Ammon's horn (tissue), 1 donor: Measurements from ENCODE around the gene CCDC187.
"Not testable (repeated sequence)": the region's sequence is repeated elsewhere in the genome, so short reads cannot be mapped to it uniquely, and the experiment has no call there.

Experiments used
- DNase-seq: peaks from one replicate; pipeline ENCODE4 v3.0.0-alpha.2; 2016; ENCODE audit warnings: low spot score

Gene CCDC187

DNA sequence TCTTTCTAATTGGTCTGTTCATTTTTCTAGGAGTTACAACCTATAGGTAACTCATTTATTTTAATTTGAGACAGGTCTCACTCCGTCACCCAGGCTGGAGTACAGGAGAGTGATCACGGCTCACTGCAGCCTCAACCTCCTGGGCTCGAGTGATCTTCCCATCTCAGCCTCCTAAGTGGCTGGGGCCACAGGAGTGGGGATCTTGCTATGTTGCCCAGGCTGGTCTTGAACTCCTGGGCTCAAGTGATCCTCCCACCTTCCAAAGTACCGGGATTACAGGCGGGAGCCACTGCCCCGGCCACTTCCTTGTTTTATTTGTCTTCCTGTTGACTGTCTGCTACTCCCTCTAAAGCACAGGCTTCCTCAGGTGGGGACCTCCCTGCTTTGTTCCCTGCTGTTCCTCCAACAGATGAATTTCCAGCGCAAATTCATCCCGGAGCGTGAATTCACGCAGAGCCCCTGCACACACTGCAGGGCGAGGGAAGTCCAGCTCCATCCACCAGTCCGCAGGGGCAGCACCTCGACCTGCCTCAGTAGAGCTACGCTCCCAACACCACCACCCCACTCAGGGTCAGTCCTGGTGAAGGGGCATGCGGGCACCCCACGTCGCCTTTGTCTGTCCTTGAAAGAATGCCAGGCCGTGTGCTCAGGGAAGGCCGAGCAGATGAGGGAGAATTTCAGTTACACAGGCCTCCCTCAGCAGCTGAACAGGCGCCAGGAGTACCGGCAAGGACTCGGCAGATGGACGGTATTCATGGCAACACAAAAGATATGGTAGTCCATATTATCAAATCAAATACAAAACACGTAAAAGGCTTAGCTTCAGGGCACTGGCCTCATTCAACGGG is 64.5 kb downstream of the CCDC187 start:
- DNase-seq, result peak; percentile 28

DNA sequence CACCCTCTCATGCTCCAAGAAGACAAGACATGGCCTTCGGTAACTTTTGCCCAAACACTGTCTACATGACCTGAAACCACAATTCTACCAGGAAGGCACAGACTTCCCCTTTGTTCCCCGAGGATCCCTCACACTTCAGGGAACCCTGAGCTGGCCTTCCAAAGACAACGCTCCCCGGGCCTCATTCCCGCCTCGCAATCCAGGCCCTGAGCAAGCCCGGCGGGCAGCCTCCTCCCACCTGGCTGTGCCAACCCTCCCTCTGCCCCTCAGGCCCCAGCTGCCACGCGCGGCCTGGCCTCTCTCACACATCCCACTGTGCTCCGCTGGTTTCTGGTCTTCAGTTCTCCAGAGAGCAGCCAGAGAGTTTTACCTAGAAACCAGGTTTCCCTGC is 65.6 kb downstream of the CCDC187 start:
- no peak for DNase-seq

DNA sequence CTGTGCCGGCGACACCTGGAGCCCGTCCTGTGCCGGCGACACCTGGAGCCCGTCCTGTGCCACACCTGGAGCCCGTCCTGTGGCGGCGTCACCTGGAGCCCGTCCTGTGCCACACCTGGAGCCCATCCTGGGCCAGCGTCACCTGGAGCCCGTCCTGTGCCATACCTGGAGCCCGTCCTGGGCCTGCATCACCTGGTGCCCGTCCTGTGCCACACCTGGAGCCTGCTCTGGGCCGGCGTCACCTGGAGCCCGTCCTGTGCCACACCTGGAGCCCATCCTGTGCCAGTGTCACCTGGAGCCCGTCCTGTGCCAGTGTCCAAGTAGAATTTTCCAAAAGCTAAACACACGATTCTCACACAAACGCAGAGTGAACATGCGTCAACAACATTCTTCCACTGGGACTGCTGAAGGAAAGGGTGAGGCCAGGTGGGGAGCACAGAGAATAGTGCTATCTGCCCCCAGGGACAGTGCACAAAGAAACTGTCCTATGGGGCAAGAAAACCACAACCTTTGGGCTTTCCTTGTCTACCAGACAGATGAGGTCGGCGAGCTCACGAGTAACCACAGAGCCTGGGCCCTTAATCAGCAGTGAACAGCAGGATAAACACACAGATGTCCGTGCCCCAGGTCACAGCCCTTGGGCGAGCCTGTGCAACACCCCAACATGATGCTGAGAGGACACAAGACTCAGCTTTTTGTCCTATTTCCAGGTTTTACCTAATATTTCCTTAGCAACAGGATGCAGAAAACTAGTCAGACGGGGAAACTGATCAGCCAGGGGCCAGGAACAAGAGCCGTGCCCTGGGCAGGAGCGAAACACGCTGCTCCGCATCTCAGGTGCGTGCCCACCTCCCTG is 66.2 kb downstream of the CCDC187 start:
- DNase-seq, result no peak

DNA sequence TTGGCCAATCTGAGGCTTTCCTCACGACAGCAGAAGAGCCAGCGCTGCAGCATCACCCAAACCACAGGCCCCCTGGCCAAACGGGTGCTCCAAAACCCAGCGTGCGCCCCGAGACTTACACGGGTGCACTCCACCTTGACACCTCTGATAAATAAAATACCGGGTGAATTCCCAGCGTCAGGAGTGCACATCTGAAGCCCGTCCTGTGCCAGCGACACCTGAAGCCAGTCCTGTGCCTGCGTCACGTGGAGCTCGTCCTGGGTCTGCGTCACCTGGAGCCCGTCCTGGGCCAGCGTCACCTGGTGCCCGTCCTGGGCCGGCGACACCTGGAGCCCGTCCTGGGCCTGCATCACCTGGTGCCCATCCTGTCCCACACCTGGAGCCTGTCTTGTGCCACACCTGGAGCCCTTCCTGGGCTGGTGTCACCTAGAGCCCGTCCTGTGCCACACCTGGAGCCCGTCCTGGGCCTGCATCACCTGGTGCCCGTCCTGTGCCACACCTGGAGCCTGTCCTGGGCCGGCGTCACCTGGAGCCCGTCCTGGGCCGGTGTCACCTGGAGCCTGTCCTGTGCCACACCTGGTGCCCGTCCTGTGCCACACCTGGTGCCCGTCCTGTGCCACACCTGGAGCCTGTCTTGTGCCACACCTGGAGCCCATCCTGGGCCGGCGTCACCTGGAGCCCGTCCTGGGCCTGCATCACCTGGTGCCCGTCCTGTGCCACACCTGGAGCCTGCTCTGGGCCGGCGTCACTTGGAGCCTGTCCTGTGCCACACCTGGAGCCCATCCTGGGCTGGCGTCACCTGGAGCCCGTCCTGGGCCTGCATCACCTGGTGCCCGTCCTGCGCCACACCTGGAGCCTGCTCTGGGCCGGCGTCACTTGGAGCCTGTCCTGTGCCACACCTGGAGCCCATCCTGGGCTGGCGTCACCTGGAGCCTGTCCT is 67.2 kb downstream of the CCDC187 start:
- DNase-seq, result not testable (repeated sequence)

DNA sequence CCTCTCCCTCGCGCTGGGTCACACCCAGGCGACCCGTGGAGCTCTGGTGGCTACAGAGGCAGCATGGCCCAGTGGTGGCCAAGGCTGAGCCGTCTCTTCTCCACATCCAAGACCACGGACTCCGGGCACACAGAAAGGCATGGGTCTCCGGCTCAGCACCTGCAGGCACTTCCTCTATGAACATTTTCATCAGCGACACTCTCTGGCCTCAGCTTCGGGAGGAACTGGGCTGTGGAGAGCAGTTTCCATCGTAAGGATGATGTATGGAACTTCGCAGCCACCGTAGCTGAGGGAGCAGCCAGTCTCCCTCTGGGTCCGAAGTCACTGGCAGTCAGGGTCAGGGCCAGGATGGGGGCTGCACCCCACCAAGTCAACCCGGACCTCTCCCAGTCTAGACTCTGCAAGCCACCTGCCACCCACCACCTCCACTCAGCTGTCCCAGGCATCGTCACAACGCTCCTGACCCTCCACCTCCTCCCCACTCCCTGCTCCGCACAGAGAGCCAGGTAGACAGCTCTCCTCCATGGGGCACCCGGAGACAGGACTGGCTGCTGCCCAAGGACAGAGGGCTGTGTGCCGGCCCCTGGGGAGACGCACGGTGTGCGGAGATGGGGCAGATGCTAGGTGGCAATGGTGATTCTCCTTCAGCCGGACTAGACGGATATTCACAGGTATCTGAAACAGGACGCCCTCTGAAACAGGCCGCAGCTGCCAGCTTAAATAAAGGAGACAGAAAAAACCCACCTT is 68.0 kb downstream of the CCDC187 start:
- no peak for DNase-seq

DNA sequence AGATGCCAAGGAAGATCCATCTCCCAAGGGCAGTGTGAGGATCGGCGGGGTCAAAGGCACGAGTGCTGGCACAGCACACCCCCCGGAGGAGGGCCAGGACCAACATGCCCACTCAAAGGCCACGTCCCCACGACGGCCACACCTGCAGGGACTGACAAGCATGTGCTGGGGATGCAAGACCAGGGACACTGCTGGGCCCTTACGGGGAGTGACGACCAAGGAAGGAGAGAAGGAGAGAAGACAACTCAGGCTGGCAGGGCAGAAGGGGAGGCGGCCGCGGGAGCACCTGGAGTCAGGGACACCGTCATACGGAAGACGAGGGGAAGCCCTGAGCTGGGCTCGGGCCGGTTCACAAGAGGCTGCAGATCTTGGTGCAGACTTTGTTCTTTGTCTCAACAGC is 68.7 kb downstream of the CCDC187 start:
- DNase-seq, result no peak

DNA sequence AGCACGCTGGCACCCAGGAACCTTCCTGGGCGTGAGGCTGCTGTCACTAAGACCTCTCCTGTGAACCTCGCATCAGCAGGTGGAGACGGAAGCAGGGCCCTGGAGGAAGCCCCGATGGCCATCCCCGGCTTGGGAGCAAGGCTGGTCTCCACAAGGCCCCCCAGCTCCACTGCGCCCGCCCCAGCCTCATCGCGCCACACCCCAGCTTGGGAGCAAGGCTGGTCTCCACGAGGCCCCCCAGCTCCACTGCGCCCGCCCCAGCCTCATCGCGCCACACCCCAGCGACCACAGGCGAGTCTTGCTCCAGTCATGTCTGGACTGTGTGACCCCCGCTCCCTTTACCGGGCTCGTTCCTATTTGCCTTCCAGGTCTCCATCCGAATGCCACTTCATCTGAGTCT is 69.3 kb downstream of the CCDC187 start:
- no peak for DNase-seq

DNA sequence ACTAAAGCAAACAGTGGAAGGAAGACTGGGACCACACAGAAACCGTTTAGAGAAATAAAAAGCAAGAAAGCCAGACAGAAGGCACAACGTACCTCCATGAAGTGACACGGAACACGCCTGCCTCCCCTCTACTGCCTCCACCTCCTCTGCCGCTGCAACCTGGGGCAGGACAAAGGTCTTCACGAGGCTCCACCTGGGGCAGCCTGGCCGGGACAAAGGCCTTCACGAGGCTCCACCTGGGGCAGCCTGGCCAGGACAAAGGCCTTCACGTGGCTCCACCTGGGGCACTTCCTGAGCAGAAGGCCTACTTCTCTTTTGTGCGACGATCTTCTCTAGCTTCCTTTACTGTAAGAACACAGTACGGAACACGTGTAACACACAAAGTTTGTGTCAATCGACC is 70.0 kb downstream of the CCDC187 start:
- DNase-seq, result no peak

DNA sequence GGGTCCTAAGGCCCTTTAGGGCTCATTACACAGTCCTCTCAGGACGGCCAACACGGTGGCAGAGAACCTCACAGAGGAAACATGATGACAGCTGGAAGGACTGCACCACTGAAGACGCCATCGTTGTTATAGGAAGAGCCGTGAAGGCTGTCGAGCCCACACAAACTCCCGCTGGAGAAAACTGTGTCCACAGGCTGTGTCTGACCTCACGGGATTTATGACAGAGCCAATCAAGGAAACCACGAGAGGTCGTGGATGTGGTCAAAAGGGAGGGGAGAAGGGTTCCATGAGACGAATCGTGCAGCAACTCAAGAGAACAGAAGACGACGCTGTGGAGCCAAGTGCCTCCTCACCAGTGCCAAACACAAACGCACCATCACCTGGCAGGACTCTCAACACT is 70.5 kb downstream of the CCDC187 start:
- no peak for DNase-seq

DNA sequence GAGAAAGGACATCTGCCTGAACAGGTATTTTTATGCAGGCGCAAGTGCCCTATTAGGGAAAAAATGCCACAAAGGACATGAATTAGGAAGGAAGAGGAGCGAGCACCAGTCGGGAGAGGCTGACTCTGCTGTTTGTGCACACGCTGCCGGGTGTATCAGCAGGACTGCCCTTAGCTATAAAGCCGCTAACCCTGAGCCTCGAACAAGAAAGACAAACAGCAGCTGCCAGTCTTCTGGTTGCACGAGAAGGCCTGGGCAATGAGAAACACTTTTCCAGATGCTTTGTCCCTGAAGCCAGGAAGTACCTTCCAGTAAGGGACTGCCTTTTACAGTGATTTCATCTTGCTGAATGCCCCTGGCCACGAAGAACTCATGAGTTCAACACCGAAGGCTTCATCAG is 70.9 kb downstream of the CCDC187 start:
- DNase-seq, result no peak

DNA sequence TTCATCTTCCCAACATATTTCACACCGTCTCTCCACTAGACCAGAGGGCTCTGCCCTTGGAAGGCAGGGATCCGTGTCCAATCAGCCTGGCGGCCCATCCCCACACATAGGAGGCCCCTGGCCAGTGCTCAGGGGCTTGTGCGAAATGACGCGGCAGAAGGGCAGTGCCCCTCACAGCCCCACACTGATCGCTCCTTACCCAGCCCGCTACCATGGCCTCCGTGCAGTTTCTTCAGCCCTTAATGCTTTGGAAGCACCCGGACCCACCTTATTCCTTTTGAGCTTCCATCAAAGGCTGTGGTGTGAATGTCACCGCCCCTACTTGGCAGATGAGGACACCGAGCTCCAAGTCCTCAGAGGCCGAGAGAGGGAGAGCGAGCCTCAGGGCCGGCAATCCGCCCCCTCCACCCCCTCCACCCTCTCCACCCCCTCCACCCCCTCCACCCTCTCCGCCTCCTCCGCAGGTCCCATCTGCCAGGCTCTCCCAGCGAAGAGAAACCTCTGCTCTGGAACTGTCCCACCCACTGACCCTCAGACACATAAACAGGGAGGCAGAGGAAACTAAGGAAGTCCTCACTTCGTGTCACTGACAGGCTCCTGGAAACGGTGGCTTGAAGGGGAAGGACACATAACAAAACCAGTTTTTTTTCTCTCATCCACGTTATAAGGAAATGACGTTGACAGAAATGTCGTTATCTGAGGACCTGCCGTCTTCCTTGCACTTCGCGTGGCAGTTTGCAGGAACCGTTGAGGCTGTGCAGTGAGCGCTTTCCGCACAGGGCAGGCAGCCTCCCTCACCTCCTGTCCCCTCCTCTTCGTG is 72.2 kb downstream of the CCDC187 start:
- no peak for DNase-seq

DNA sequence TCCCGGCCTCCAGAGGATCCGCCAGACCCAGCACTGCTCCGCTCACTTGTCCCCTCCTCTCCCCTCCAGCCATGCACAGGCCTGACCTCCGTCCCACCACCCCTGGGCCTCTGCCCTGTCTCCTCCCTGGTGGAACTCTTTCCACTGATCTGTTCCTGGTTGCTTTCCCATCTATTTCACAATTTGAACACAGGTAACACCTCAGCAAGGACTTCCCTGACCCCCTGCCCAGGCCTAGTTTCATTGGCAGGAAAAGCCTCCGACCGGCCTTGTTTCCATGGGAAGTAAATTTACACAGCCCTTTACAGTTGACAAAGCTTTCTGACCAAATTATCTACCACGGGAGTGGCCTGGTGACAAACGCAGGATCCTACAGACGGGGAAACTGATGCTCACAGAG is 73.1 kb downstream of the CCDC187 start:
- DNase-seq, result no peak

DNA sequence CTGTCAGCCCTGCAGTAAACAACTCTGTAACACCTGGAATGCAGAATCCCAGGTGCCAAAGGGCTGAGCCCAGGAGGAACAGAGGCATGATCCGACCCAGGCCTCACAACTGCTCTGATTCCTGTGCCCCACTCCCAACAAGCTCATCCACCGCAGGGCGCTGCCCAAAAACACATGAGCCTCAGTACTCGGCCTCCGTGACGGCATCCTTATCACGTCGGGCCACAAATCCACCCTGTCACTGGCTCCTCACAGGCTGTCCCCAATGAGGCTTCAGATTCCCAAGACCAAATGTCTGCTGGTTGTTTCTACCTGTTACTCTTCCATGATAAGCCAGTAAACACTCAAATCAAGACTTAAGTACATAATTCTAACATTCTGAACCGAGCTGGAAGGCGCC is 73.5 kb downstream of the CCDC187 start:
- DNase-seq, result no peak

DNA sequence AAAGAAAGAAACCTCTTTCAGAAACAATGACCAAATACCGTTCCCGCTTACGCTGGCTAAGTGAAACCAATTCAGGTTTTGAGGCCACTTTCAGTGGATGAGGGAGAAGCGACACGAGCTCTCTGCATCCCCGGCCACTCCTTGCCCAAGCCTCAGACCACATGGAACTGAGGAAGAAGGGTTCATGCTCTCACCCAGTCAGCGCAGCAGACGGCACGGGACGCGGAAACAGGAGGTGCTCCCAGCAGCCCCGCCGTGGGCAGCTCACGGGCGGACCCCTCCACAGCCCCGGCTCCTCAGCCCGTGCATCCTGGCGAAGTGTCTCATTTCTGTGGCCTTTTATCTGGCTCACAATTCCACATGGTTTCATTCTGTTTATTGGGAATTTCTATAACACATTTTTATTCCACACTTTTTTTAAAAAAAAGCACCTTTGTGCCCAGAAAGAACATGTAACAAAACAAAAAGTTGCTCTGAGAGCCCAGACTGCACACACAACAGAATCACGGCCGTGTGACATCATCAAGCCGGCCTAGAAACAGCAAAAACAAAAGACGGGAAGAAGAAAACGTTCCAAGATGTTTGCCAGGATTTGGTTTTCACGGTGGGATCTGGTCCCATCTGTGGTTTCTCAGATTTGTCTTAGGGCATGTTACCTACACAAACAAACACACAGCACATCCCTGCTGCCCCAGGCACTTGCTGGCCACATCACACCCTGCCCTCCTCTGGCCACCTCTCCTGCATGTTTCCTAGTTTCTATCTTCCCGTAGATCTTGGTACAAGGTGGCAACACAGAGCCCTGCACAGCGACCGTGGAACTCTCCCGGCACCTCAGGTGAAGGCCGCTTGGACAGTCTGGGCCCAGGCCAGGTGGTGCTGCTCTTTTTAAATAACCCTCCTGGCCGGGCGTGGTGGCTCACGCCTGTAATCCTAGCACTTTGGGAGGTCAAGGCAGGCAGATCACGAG is 74.5 kb downstream of the CCDC187 start:
- no peak for DNase-seq

DNA sequence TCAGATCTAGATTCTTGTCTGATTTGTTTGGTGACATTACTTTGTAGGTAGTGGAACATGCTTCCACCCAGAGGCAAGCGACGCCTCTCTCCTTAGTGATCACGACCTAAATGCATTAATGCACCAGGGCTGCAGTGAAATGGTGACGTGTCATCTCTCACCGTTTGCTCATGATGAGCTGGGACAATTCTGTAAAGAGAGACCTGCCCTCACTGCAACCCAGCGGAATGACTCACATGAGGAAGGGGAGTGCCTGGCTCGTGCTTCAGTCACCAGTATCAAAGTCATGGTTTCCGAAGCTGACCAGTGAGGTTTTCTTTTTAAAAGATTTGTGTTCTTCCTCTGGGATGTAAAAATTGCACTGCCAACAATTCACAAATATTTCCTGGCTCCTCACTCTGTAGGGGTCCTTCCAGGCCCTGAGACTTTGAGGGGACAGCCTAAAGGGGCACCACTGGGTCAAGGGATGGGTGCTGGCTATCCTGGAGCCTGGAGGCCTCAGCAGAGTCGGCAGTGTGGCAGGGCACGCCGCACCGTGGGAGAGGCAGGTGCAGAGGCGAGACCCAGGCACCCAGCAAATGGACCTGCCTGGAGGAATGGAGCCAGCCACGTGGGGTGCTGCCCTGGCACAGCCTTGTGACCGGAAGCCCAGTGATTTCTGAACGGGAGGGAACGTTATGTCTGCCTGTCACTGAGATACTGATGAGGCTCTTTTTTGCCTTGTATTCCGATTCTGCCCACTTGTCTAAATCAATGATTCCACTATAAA is 75.6 kb downstream of the CCDC187 start:
- DNase-seq, result no peak

DNA sequence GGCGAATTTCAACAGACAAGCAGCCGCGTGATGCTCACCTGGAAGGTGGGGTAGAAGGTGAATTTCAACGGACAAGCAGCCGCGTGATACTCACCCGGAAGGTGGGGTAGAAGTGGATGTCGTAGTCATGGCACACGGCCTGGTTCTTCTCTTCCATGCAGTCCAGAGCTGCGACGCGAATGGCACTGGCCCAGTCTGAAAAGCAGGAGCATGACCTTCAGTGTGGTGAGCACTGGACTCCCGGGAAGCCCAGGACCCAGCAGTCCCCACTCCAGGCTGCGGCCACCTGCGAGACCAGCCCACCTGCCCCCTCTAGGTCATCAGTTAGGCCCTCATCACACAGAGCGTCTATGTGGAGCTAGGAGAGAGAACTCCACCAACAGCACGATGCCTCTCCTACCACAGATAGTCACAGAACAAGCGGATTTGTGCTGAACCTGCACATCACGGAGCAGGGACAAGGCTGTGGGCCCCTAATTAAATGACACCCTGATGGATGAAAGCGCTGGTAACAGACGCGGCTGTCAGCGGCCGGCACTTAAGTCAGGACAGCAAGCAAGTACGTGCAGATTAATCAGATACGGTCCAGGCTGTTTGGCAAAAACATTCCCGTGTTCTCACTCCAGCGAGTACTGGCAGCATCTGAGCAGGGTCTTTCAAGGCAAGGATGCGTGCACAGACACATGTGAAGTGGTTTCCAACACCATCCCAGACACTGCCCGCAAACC is 77.0 kb downstream of the CCDC187 start:
- DNase-seq, result no peak

DNA sequence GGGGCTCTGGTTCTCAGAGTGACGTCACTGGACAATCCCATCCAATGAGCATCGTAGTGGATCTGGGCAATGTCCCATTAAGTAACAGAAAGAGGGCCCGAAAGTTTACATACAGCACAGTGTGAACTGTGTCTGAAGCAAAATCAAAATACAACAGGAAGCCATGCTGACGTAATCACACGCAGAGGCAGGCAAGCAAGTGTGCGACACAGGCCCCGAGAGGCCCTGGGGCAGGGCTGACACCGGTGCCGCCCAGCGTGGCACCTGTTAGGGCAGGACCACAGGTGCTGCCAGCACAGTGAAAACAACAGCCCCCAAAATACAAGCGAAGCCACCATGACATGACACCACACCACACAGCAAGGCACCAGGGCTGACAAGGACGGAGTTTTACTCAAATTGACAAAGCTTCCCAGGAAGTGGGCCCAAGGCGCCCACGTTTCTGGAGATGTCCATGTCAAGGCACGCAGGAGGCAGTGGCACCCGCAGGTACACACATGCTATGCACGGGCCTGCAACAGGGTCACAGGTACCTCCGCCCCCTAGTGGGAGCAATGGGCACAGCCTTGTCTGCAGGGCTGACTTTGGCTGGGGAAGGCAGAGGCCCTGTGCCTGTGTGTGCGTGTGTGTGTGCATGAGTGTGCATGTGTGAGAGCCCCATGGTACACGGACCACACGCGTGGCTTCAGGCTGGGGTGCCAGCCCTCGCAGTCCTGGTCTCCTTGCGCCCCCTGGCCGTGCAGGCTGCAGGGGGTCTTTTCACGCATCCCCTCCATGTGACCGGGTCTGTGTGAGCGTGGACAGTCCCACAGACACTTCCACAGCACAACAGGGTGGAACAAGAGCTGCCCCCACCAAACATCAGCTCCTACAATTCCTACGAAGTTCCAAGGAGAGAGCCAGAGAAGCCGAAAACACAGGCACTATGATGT is 77.9 kb downstream of the CCDC187 start:
- peak; percentile 39 for DNase-seq
